ENCODE measurements around the gene PTPN3.

The PTPN3 gene

DNA sequence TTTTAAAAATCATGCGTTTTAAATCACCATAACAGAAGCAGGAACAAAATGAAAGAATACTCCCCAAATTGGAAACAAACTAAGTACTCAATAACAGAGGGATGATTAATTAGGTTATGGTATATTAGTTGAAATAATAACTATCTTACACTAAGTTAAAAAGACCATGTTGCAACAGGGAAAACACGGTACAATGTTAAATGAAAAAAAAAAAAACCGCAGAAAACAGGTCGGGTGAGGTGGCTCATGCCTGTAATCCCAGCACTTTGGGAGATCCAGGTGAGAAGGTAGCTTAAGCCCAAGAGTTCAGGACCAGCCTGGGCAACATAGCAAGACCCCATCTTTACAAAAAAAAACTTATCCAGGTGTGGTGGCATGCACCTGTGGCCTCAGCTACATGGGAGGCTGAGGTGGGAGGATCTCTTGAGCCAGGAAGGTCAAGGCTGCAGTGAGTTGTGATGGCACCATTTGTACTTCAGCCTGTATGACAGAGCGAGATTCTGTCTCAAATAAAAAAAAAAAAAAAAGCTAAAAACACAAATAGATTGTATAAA is 2.4 kb upstream of the PTPN3 start:
- DNase-seq, result peak; percentile 20

DNA sequence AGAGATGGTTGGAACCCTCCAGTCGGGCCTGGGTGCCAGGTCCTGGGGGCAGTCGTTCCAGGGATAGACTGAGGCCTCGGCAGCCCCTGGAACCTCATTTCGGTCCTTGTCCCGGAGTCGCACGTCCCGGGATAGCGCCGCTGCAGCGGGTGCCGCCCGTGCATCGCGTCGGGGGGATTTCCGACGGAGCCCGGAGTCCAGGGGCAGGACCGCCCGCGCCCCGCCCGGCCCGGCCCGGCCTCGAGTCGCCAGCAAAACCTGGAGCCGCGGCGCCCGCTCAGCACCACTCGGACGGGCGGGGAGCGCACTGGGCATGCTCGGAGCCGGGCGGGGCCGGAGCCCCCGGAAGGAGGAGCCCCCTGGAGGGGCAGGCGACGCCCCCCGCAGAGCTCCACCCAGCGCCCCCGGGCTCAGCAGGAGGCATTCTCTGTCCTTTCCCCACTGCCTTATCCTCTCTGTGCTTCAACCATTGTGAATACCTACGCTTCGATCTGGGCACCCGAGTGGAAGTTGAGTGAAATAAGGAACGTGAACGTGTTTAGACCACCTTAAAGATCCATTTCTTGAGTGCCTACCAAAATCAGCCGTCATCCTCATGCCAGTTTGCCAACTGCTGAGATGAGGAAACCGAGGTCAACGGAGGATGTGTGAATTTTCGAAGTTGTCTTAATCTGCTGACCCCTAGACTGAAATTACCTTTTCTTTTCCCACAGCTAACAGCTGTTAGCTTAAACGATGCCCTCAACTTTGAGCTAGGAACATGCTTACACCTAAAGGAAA is 1.7 kb upstream of the PTPN3 start:
- peak; percentile 81 for DNase-seq

DNA sequence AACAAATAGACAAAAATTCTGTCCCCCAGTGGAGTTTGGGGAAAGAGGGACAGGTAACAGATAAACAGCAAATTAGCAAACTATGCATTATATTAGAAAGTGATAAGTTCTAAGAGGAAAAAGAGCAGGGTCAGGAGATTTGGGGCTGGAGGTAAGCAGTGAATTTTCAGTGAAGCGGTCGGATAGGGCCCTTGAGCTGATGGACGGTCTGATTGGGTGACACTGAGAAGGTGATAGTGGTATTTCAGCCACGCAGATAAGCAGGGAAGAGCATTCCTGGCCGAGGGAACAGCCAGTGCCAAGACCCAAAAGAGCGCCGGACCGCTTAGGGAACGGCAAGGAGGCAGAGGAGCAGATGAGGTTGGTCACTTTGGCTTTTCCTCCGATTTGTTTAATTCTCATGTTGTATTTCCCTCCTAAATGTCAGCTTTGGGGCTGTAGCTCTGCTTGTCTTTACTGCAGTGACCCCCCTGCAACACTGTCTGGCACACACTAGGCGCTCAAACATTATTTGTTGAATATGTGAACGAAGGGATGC is 1.1 kb upstream of the PTPN3 start:
- peak; percentile 57 for DNase-seq

DNA sequence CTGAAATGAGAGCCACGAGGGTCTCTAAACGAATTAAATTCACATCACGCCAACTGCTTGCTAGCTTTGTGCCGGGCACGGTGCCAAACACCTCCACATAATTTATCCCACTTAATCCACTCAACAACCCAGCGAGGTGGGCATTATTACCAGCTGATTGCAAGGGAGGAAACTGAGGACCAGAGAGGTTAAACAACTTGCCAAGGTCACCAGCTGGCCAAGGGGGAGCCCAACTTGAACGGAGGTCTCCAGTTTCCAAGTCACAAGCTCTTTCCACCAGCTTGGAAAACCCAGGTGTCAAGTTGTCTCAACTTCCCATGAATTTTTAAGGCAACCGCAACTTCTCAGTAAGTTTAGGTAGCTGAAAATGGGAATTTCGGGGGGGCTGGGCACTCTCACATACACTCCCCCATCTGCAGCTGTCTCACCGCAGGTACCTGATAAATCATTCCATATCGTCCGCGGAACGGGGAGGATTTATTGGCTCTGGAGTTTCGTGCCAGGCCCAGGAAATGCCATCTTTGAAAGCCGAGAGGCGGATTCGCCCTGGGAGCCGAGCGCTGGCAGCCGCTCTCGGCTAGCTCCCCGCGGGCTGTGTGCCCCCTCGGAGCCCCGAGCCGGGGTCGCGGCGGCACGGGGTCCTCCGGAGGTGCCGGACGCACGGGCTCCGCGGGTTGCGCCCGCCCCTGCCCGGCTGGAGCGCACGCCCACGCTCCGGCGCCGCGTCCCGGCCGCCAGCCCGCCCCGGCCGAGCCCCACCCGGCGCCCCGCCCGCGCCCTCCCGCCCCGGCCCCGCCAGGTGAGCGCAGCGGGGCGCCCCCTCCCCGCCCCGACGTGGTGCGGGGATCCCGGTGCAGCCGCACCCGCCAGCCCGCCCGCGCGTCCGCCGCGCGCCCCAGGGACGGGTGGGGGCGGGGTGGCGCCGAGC is 617 bp downstream of the PTPN3 start:
- peak; percentile 55 for DNase-seq

DNA sequence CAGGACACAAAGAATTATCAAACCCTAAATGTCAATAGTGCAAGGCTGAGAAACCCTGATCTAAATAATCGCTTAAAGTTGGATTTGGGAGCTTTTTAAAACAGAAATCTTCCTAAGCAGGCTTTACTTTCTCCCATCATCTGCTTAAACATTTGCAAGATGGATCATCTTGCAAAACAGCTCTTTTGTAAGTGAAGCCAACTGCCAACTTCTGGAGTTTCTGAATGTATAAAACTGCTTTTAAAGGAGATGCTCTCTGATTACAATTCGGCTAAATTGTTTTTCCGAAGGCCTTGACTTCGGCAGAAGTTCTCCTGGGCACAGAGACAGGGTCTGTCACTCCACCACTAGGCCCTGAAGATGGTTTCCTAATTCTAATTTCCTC is 1.3 kb downstream of the PTPN3 start:
- no peak for DNase-seq

DNA sequence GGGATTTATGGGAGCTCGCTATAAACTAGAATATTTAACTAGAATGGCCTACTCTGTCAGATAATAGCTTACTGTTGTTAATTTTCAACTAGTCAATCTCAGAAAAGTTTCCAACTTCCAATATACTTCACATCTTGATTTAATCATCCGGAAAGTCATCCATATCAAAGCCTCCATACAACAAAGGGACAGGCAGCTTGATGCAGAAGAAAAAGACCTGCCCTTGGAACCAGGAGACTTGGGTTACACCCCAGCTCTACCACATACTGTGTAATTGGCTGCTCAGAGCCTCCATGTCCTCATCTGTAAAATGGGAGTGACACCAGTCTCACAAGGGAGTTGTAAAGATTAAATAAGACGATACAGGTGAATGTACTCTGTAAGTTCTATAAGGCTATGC is 1.9 kb downstream of the PTPN3 start:
- no peak for DNase-seq

DNA sequence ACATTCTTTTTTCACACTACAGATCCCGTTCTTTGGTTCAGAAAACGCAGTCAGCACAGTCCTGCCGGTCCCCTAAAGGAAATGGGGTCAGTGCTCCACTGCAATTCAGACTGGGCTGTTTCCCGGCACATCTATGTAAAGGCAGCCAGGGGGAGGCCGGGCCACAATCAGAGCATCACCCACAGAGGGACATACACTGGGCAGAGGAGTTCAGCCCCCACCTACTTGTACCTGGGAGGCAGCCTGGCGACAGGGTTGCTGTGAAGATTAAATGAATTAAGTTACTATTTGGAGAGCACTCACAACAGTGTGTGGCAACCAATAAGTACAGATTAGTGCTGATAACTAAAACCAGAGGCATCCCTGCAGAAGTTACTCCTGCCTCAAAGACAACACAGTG is 4.5 kb downstream of the PTPN3 start:
- no peak for DNase-seq

DNA sequence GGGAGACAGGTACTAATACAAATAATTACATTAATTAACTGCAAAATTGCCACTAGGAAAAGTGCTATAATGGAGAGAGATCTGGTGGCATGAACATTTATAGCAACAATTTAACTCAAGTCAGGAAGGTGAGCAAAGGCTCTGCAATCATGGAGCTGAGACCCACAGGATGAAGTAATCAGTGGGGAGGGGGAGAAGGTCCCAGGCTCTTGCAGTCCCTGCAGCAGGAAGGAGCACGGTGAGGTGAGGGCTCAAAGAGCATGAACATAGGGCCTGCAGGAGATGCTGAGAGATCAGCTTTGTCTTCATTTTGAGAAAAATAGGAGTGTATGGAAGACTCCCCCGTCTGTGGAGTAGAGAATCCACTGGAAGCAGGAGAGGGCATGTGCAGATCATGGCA is 6.5 kb downstream of the PTPN3 start:
- no peak for DNase-seq

DNA sequence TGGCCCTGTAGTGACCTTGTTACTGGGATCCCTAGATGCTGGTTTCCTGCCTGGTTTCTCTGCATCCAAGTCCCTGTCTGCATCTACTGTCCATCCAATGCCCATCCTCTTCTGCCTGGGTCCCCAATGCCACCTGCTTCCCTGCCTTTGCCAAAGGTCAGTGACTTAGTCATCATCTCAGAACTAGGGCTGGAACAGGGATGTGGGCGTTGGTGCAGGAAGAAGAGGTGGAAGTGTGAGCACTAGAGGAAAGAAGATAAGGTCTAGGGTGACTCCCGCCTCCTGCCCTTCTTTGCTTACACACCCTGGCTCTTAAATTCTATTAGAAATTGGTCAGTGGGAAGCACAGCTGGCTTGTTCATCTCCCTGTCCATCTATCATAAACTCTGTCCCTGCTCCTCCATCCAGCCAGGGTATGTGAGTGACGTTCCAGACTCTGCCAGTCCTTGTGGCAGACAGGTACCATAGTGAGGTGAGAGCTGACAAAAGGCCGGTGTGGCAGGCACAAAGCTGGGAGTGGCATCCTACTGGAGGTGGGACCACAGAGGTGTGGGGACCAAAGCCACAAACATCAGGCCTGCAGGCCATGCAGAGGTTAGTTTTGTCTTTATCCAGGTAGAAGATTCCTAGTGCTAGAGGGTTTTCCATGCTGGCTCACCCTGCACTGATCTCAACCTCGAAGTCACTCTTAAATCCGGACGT is 9.2 kb downstream of the PTPN3 start:
- DNase-seq, result no peak

DNA sequence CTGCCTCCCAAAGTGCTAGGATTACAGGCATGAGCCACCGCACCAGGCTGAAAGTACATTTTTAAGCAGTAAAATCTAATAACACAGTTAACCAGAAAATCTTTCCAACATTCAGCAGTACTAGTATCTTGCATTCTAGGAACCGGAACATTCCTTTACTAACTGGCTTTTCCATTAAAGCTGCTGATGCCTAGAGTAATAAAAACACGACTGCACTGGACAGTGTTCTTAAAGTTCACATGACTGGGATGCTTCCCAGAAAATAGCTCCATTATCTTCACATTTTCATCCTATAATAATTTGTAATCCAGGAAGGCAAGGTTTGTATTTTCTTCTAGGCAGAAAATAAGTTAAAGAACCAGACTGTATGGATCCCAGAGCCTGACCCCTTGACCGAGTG is 9.8 kb downstream of the PTPN3 start:
- DNase-seq, result no peak

DNA sequence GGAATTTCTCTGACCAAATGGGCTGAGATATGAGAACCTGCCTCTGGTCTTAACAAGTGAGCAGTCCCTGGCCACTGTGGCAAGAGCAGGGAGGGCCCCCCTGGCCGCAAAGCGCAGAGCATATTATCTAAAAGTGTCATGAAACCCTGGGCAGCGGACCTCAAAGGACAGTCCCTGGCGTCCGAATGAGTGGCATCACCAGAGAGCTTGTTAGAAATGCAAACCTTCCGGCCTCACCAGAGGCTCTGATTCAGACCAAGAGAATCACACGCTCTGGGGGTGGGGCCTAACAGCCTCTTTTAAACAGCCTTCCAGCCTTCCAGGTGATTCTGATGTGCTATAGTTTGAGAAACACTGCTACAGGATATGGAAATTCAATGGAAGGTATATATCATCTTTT is 10.9 kb downstream of the PTPN3 start:
- no peak for DNase-seq

DNA sequence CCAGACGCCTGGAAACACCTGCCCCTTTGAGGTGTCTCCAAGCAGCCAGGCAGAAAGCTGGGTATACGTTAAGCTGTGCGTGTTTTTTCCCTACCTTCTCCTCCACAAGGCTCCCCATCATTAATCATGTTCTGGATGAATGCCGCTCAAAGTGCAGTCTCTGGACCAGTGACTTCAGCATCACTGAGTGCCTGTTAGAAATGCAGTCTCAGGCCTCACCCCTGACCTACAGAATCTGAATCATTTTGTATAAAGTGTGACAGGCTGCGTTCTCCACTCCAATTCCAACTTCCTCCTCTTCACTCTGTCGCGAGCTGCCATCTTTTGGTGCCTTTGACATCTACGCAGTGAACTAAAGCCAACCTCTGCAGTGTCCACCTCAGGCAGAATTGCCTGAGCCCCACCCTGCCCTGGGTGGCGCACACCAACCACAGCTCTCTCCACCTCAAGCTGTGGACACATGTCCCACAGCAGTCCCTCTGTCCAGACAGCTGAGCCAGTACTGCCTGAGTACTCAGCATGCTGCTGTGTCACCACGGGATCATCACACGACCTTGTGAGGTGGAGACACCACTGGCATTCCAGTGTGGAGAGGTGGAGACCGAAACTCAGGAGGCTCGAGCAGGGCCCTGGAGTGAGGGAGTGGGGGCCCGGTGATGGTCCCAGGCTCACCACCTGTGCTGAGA is 14.2 kb downstream of the PTPN3 start:
- DNase-seq, result peak; percentile 14

DNA sequence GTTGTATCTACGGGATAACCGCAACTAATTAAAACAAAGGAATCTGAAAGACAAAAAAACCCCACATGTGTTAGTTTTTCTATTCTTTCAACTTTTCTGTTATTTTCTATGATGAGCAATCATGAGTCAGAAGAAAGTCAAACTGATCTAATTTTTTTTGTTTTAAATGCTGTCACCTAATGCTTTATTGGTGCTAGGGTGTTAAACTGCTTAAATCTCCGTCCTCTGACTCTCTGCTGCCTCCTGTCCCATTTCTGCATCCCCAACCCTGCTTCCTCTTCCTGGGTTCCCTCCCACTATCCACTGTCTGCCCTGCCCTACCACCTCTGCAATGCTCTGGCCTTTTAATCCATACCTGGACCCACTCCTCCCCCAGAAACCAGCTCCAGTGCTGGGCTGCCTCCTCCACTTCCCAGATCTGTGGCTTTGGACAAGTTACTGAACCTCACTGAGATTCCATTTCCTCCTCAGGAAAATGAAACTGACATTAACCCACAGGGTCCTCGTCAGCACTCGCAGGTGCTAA is 15.7 kb downstream of the PTPN3 start:
- no peak for DNase-seq

DNA sequence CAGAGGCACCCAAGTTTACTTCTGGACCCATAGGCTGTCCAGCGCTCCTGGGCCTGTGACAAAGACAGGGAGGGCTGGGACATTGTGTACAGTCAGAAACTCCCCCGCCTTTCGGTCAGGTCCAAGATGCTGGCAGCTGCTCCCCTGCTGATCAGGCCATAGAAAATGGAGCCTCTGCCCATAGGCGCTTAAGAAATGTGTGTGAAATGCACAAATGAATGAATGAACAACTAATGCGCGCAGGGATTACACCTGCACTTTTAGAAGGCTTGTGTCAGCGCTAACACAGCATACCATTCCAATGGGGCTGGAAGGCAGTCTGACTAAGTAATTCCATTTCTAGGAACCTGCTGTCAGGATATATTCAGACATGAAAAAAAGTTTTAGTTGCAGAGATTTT is 16.3 kb downstream of the PTPN3 start:
- no peak for DNase-seq

DNA sequence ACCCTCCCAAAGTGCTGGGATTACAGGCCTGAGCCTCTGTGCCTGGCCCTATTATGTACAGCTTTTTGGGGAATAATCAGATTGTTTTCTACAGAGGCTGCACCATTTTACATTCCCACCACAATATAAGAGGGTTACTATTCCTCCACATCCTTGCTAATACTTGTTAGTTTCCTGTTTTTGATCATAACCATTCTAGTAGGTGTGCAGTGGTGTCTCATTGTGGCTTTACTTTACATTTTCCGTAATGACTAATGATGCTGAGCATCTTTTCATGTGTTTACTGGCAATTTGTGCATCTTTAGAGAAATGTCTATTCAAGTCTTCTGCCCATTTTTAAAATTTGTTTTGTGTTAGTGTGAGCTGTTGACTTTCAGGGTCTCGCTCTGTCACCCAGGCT is 18.3 kb downstream of the PTPN3 start:
- DNase-seq, result no peak

DNA sequence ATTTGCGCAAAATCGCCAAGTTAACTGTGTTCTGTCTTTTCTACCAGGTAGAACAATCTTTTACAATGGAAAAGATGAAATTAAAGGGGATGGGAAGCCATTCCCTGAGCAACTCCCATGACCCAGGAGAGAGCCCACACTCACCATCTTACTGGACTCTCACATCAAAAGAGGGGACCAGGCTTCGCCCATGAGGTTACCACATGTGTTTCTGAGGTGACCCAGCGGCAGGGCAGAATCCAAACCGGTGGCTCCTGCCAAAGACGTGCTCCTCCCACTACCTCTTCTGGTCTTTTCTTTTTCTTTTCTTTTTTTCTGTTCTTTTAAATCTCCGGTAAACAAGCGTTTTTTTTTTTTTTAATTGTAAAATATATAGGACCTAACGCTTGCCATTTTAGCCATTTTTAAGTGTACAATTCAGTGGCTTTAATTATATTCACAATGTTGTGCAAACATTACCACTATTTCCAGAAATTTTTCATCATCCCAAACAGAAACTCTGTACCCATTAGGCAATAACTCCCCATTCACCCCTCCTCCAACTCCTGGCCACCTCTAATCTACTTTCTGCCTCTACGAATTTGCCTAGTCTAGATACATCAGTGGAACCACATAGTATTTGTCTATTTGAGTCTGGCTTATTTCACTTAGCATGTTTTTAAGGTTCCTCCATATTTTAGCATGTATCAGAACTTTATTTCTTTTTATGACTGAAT is 19.3 kb downstream of the PTPN3 start:
- no peak for DNase-seq

DNA sequence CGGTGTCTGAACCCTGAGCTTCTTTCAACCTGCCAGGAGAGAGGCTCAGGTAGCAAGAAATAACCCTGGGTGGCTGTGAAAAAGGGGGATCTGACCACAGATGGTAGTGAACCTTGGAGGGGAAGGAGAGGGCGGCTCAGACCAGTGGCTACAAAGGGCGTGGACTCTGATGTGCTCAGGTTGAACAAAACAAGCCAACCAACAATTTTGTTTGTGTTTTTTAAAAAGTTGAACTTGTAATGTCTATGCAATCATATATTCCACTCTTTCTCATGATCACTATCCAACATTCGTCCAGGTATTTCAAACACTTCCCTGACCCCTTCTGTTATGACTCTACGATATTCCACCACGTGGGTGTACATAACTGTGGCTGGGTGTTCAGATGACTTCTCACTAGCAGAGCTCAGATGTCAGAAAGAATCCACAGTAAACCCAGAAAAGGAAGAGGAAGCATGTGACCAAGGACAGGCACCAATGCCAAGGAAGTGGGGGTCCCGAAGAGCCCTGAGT is 20.0 kb downstream of the PTPN3 start:
- DNase-seq, result peak; percentile 55

DNA sequence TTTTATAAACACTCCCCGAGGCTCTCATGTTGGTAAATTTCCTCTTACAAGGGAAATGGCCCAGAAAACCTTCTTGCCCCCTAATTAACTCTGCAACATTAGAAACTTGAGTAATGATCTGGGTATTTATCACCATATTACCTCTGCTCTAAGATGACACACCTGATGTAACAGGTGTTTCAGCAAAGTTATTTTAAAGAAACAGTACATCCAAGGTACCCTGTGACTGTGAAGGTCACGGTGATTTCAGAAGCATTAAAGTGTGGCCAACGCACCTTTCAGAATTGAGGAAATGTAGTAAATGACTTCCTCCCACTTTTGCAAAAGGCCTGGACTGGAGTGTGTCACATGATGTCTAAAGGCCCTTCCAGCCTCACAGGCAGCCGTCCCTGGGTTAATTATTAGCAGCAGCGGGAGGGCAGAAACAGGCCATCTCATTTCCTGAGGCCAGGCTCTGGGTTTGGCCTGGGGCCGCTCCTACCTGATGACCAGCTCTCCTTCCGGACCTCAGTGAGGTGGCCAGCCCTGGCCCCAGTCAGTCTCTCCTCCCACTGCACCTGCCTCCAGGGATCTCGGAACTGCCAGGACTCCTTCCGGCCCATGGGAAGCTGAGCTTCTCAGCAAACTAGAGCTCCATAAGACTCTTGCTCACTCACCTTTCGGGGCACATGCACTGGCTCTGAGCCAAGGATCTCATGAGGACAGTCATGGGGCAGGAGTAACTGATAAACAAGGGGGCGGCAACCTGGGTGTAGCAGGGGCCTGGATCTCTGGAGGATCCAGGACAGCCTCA is 20.7 kb downstream of the PTPN3 start:
- DNase-seq, result peak; percentile 97

DNA sequence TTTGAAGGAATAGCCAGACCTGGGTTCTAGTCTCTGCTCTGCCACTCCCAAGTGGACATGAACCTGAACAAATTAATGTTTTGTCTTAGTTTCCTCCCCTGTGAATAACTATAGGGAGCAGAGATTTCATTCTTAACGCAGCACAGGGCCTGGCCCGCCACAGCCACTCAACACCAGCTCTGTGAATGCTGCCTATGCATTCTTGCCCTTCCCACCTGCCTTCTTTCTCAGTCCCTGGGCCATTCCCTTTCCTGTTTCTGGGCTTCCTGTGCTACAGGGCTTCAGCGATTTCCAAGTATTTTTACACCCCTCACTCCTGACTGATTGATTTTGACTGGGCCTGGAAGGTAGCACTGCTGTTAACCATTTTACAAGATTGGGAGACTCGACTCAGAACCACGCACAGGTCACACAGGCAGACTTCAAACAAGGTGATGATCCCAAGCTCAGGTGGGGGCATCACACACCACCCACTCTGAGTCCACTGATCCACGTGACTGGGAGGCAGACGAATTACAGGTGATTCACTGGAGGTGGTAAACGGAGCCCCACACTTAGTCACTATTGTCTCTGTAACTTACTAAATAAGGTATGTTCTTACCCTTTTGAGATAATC is 21.4 kb downstream of the PTPN3 start:
- peak; percentile 82 for DNase-seq

DNA sequence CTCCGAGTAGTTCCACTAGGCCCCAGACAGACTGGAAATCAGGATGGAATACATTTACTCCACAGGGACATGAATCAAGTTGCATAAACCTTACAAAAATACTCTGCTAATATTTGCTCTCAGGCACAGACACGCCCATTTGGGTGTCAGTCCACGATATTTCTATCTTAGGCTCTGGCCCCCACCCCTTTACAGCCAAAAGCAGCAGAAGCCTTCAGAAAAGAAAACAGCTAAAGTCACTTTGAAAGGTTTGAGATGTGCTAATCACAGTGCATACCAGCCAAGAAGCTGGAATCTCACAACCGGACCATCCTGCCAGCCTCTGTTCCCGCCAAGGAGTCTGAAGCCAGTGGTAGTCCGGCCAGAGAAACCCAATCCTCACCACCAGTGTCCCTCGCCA is 22.6 kb downstream of the PTPN3 start:
- peak; percentile 11 for DNase-seq
